HG03060 (cell line): ENCODE measurements around the gene IGSF9B.

Source experiments
- ATAC-seq: cut with Tn5 transposase; IDR thresholded peaks from one replicate; pipeline ENCODE4 v1.9.1; 2021; ENCODE audit warnings: low read depth, moderate number of reproducible peaks; ENCODE audit not compliant: unreplicated experiment

The IGSF9B gene

GRCh38 chr11:133957900-133958299 lies 1.1 kb upstream of the IGSF9B start:
- no peak for ATAC-seq

- ATAC-seq, result no peak
Measured at GRCh38 chr11:133955945-133956421, 785 bp downstream of the IGSF9B start.

- no peak for ATAC-seq
Measured at GRCh38 chr11:133955081-133955891, 1.5 kb downstream of the IGSF9B start.

GRCh38 chr11:133953999-133954398 lies 2.8 kb downstream of the IGSF9B start:
- ATAC-seq, result no peak

- ATAC-seq, result no peak
Measured at GRCh38 chr11:133953547-133953946, 3.2 kb downstream of the IGSF9B start.

- no peak for ATAC-seq
Measured at GRCh38 chr11:133952199-133953190, 4.3 kb downstream of the IGSF9B start.

- ATAC-seq, result no peak
Measured at GRCh38 chr11:133951327-133952198, 5.2 kb downstream of the IGSF9B start.

GRCh38 chr11:133950874-133951326 lies 5.9 kb downstream of the IGSF9B start:
- ATAC-seq, result no peak

GRCh38 chr11:133950421-133950820 lies 6.3 kb downstream of the IGSF9B start:
- ATAC-seq, result no peak

- no peak for ATAC-seq
Measured at GRCh38 chr11:133949129-133949528, 7.6 kb downstream of the IGSF9B start.

- ATAC-seq, result no peak
Measured at GRCh38 chr11:133948711-133949110, 8.1 kb downstream of the IGSF9B start.

GRCh38 chr11:133947321-133947756 lies 9.4 kb downstream of the IGSF9B start:
- ATAC-seq, result no peak

GRCh38 chr11:133946541-133947318 lies 10.0 kb downstream of the IGSF9B start:
- ATAC-seq, result no peak

GRCh38 chr11:133946051-133946450 lies 10.7 kb downstream of the IGSF9B start:
- ATAC-seq, result no peak

- ATAC-seq, result no peak
Measured at GRCh38 chr11:133945087-133945974, 11.4 kb downstream of the IGSF9B start.

- no peak for ATAC-seq
Measured at GRCh38 chr11:133943950-133944698, 12.6 kb downstream of the IGSF9B start.

GRCh38 chr11:133942577-133942976 lies 14.2 kb downstream of the IGSF9B start:
- no peak for ATAC-seq

- ATAC-seq, result no peak
Measured at GRCh38 chr11:133941546-133941945, 15.2 kb downstream of the IGSF9B start.
